K562 (cell line): ENCODE results near the gene ABCA7. TPM values are rescaled to one million over a fixed set of nuclear protein-coding genes. Genes with fewer than 3 reads are reported as not detected.

Experiments
- ARID3A ChIP-seq: IDR thresholded peaks from 2 replicates; pipeline ENCODE4 v1.6.1; 2012; ENCODE audit warnings: low read depth, low read length, improper control_type of control experiment, borderline replicate concordance
- ASH1L ChIP-seq: fragments of 450-650 bp; IDR thresholded peaks from 2 replicates; pipeline ENCODE4 v1.6.1; 2018; ENCODE audit warnings: borderline replicate concordance, mild to moderate bottlenecking, low read depth; ENCODE audit not compliant: partially characterized antibody
- BHLHE40 ChIP-seq: IDR thresholded peaks from 2 replicates; pipeline ENCODE4 v1.6.1; 2011; ENCODE audit warnings: low read length, improper control_type of control experiment
- BMI1 ChIP-seq: fragments of 150-350 bp; IDR thresholded peaks from 2 replicates; pipeline ENCODE4 v1.6.1; 2014; ENCODE audit warnings: low read length
- GTF2F1 ChIP-seq: IDR thresholded peaks from 2 replicates; pipeline ENCODE4 v1.6.1; 2011; ENCODE audit warnings: low read depth, low read length, improper control_type of control experiment
- HIVEP1 ChIP-seq: fragments of 250-450 bp; sonication (Bioruptor Pico); IDR thresholded peaks from 2 replicates; pipeline ENCODE4 v1.4.0; 2020; ENCODE audit warnings: mild to moderate bottlenecking
- HLTF ChIP-seq: fragments of 450-650 bp; IDR thresholded peaks from 2 replicates; pipeline ENCODE4 v1.6.1; 2016
- KAT8 ChIP-seq: fragments of 450-650 bp; IDR thresholded peaks from 2 replicates; pipeline ENCODE4 v1.6.1; 2016; ENCODE audit warnings: low read depth, mild to moderate bottlenecking
- KDM1A ChIP-seq, 2 experiments: fragments of 450-650 bp; IDR thresholded peaks; 2 replicates each; pipeline ENCODE4 v1.6.1; 2016; ENCODE audit warnings: mild to moderate bottlenecking in 2 of 2
- KLF10 ChIP-seq: fragments of 250-450 bp; sonication (Bioruptor Pico); IDR thresholded peaks from 2 replicates; pipeline ENCODE4 v1.6.1; 2021; ENCODE audit warnings: matching md5 sums
- MCM2 ChIP-seq: fragments of 450-650 bp; IDR thresholded peaks from 2 replicates; pipeline ENCODE4 v1.6.1; 2017; ENCODE audit warnings: low read depth, mild to moderate bottlenecking
- MYNN ChIP-seq, 2 experiments: sonication (generic); formaldehyde crosslinking in 1 of 2; IDR thresholded peaks; 2 replicates each; pipeline versions ENCODE4 v1.5.0 to v1.6.1; 2016 to 2020; ENCODE audit warnings: antibody characterized with exemption in 1 of 2, missing genetic modification reagents in 1 of 2
- NR1H2 ChIP-seq: sonication (generic); formaldehyde crosslinking; IDR thresholded peaks from 2 replicates; pipeline ENCODE4 v1.4.0; 2020; ENCODE audit warnings: mild to moderate bottlenecking, missing genetic modification reagents
- PHB ChIP-seq: fragments of 250-450 bp; sonication (Bioruptor Pico); IDR thresholded peaks from 2 replicates; pipeline ENCODE4 v1.5.0; 2021
- RBBP5 ChIP-seq: fragments of 200-600 bp; sonication (generic); IDR thresholded peaks from 2 replicates; pipeline ENCODE4 v1.6.1; 2012; ENCODE audit warnings: borderline replicate concordance, mild to moderate bottlenecking, low read length, control low read depth, inconsistent platforms; ENCODE audit not compliant: insufficient read depth, poor library complexity, severe bottlenecking
- RBM14 ChIP-seq: fragments of 200-400 bp; formaldehyde crosslinking; IDR thresholded peaks from 2 replicates; pipeline ENCODE4 v1.6.1; 2018; ENCODE audit warnings: low read depth, mild to moderate bottlenecking, low read length, moderate library complexity, borderline replicate concordance; ENCODE audit not compliant: insufficient read depth
- TBP ChIP-seq: optimal IDR thresholded peaks from 2 replicates; pipeline ENCODE3; 2011; ENCODE audit warnings: low read depth, low read length, improper control_type of control experiment
- ZNF124 ChIP-seq: sonication (generic); formaldehyde crosslinking; IDR thresholded peaks from 2 replicates; pipeline ENCODE4 v1.8.1; 2022; ENCODE audit warnings: missing genetic modification reagents
- ZNF165 ChIP-seq: fragments of 250-450 bp; sonication (Bioruptor Pico); IDR thresholded peaks from 2 replicates; pipeline ENCODE4 v1.4.0; 2020; ENCODE audit warnings: borderline replicate concordance
- ZNF175 ChIP-seq: fragments of 200-800 bp; sonication (Bioruptor generic); IDR thresholded peaks from 2 replicates; pipeline ENCODE4 v1.6.1; 2016; ENCODE audit warnings: low read depth, mild to moderate bottlenecking, missing genetic modification characterization, missing compliant biosample characterization
- ZNF445 ChIP-seq: fragments of 250-450 bp; sonication (Bioruptor Pico); IDR thresholded peaks from 2 replicates; pipeline ENCODE4 v1.4.0; 2020; ENCODE audit warnings: low read depth, mild to moderate bottlenecking, moderate library complexity
- ZNF707 ChIP-seq: fragments of 250-450 bp; sonication (Bioruptor Pico); conservative IDR thresholded peaks from 2 replicates; pipeline ENCODE4 v1.8.0; 2022; ENCODE audit warnings: inconsistent platforms, mild to moderate bottlenecking, moderate library complexity
- polyA plus RNA-seq, 8 experiments: library from polyadenylated mRNA; depleted of rRNA in 4 of 8; stranded (reverse) in 5 of 8; unstranded in 3 of 8; fragments of >200 nt; fragmentation: Nextera tagmentation in 2 of 8; fragmentation: Illumina TruSeq in 1 of 8; extraction: Ambion mirVana in 2 of 8; extraction: Trizol in 1 of 8; gene quantifications; 2 replicates each; pipeline versions ENCODE4 v1.2.1 to v1.2.3, GENCODE V29; 2011 to 2014; ENCODE audit warnings: inconsistent platforms in 1 of 8, missing spikeins in 1 of 8
- total RNA-seq, 7 experiments: library from RNA; depleted of rRNA in 6 of 7; stranded (reverse); fragments of >200 nt in 6 of 7; fragmentation: Illumina TruSeq in 2 of 7; extraction: Trizol in 2 of 7; gene quantifications; 2 replicates each; pipeline versions ENCODE4 v1.2.1 to v1.2.3, GENCODE V29; 2011 to 2021; ENCODE audit warnings: low replicate concordance in 1 of 7
- TF ChIP-seq, protein P1 (sequence below): sonication (generic); formaldehyde crosslinking; IDR thresholded peaks from 2 replicates; pipeline ENCODE4 v1.8.1; 2023; ENCODE audit warnings: mild to moderate bottlenecking, missing genetic modification reagents

The ABCA7 gene
- total and polyA plus RNA-seq, 9 of the 15 experiments (the other 6 are each of a cell fraction or from before 2014, with no cell fraction given), result 2.3 to 96.1 (median 31.2) TPM

GRCh38 chr19:1040476-1041271 lies 767 bp downstream of the ABCA7 start (continued):
- TF ChIP-seq KAT8 (no peak), ARID3A (peak; percentile 58; the same call in 1 of the 2 replicates), NR1H2 (no peak), ZNF165 (CRISPR knock-in tag) (no peak), KDM1A (IDR thresholded peaks at IDR 0.05) (peak; percentile 92 to 97), ASH1L (peak; percentile 97), GTF2F1 (no peak), RBBP5 (no peak), ZNF707 (CRISPR knock-in tag) (no peak), MYNN (IDR thresholded peaks at IDR 0.05) (peak; percentile 12; the same call in 1 of the 2 replicates), MYNN (CRISPR knock-in tag; IDR thresholded peaks at IDR 0.05) (no peak), KLF10 (CRISPR knock-in tag) (no peak), TBP (peak; percentile 29), MCM2 (no peak), ZNF124 (no peak), BMI1 (no peak), BHLHE40 (peak; percentile 39), HIVEP1 (no peak), HLTF (no peak), PHB (no peak), RBM14 (no peak), ZNF175 (CRISPR knock-in tag) (no peak), ZNF445 (CRISPR knock-in tag) (no peak)
- TF ChIP-seq, protein P1, sequence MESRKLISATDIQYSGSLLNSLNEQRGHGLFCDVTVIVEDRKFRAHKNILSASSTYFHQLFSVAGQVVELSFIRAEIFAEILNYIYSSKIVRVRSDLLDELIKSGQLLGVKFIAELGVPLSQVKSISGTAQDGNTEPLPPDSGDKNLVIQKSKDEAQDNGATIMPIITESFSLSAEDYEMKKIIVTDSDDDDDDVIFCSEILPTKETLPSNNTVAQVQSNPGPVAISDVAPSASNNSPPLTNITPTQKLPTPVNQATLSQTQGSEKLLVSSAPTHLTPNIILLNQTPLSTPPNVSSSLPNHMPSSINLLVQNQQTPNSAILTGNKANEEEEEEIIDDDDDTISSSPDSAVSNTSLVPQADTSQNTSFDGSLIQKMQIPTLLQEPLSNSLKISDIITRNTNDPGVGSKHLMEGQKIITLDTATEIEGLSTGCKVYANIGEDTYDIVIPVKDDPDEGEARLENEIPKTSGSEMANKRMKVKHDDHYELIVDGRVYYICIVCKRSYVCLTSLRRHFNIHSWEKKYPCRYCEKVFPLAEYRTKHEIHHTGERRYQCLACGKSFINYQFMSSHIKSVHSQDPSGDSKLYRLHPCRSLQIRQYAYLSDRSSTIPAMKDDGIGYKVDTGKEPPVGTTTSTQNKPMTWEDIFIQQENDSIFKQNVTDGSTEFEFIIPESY (CRISPR knock-in tag), result peak; percentile 56; the same call in 1 of the 2 replicates
